Germinal center (tissue), 1 donor: ENCODE results near the gene AIG1.

Source experiments
- DNase-seq: peaks from one replicate; pipeline ENCODE4 v3.0.0; 2012; ENCODE audit warnings: mixed read lengths, low spot score

The AIG1 gene

DNA sequence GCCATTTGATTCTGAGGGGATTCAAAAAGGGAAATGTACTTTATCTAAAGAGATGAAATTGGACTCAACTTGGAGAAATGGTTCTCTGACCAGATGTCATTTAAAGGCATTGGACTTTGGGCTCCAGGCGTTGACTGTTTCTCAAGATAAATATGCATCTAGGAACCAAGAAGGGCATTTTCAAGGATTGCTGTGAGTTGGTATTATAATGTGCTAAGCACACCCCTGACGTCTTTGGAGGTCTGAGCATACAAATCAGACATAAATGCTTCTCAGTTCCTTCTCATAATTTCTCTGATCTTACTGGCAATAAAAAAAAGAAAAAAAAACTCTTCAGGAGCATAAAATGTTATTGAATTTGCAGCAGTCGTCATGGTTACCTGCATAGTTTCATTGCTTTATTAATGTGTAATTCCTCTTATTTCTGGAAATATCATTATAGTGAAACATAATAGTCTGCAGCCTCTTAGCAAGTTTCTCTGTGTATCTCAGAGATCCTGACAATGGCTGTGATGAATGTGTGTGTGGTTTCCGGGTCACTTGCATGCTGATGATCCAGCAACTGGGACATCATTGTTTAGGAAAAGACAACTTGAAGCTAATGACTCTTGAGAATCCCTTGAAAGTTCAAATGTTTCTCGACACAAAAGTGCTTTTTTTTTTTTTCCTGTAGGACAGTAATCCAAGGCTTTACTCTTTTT, 136.0 kb downstream of the AIG1 start:
- DNase-seq = no peak

- DNase-seq = no peak
Observed at GRCh38 chr6:143197377-143197776, 136.7 kb downstream of the AIG1 start.

- no peak for DNase-seq
Observed at GRCh38 chr6:143198312-143198711, 137.6 kb downstream of the AIG1 start.

DNA sequence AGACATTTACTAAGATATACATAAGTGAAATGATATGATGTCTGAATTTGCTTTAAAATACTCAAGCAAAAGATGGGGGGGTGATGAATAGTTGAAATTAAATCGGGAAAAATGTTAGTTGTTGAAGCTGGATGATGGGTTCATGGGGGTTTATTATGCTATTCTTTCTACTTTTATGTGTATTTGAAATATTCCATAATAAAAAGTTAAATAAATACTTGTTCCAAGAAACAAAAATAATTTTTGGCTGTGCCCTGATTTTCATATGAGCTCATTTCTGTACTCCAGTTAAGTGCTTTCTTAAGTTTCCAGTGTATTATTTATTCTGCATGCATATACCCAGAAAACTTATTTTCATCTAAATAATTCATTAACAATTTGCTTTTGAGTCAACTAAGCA, 138.6 kb downstream of the AIG1 start:
- no peak for DNase-seq

DNA sequence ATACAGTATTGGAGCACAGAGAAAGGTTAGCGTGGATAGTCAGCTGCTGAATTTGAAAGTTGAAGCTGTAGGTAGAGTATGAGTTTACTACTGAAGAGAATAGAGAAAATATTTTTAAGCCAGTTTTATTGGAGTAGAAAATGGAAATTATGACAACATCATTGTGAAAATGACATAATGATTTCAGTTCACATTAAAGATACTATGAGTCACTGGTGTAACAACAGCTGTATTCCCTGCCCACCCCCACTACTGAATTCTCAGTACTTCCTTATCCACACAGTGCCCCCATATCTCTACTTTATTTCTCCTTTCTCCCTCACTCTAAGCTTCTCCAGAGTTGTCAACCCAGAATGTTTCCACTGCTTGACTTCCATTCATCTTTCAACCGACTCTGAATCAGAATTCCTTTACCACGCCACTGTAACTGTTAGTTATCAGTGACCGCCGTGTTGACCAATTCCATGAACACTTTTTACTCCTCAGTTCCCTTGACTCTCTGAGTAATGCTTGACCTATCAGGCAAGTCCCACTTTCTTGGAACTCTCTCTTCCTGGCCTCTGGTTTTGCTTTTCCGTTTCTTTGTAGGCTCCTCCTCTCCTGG, 139.6 kb downstream of the AIG1 start:
- DNase-seq = no peak

DNA sequence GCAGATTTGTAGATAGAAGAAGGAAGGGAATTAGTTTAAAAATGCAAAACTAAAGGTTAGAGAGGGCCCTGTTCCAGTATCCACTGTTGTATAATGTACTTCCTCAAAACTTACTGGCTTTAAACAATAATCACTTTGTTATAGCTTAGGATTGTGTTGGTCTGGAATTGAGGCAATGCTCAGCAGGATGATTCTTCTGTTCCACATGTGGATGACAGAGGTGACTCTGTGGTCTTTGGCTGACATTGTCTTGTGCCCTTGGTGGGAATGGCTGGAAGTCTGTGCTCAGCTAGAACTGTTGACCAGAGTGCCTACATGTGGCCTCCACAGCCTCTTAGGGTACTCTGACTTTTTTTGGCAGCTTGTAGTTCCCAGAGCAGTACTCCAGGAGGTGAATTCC, 143.4 kb downstream of the AIG1 start:
- DNase-seq = no peak

- no peak for DNase-seq
Observed at GRCh38 chr6:143205131-143205535, 144.4 kb downstream of the AIG1 start.

DNA sequence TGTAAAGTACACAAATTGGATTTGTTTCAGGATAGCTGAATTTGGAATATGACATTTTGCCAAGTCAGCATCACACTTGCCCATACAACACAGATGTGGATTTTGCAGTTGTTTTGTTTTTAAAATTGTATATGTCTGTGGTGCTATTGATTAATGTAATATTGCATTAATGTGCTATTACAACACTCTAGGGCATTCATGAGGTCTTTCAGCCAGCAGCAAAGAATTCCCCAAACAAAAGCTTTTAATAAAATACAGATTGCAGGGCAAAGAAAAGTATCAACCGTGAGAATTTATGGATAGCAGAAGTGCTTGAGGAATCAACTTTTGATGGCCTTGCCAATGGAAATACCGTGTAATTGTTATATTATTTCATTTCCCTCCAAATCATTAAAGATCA, 144.9 kb downstream of the AIG1 start:
- DNase-seq = no peak

GRCh38 chr6:143205991-143206390, 145.3 kb downstream of the AIG1 start:
- DNase-seq = no peak

DNA sequence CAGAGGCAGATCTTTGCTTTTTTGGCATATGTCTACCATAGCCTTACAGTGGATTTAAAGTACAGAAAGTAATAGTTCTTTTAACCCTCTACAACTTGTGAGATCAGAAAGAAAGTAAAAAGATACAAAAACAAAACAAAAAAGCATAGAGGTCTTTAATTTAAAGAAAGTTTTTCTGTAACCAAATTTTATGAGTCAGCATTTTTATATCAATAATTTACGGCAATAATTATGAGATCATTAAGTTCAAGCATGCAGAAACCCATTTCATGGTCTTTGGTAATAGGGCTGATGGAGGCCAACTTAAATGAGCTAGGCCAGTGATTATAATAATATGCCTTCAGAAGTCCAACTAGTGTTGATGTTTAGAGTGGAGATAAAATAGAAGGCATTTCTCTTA, 145.9 kb downstream of the AIG1 start:
- no peak for DNase-seq

GRCh38 chr6:143210420-143210819, 149.7 kb downstream of the AIG1 start:
- DNase-seq = no peak

DNA sequence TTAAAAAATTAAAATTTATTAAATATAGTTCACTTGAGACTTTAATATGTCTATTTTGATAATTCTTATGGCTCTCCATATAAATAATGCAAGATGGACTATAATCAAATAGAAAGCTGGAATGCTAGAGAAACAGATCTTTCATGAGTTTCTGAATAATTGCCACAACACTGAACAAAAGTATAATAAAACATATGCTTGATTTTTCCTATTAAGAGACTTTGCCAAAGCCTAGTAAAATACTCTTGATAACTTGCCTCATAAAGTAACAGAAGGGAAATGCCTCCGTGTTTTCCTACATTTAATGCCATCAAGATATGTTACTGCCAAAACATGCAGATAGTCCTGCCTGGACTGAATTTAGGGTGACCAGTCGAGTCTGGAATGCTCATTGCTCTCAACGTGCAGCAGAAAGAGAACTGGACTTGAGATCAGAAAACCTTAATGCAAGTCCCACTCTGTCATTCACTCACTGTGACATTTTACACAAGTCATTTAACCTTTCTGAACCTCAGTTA, 153.2 kb downstream of the AIG1 start:
- no peak for DNase-seq

- no peak for DNase-seq
Observed at GRCh38 chr6:143215363-143215762, 154.7 kb downstream of the AIG1 start.

- no peak for DNase-seq
Observed at GRCh38 chr6:143215771-143216170, 155.1 kb downstream of the AIG1 start.

- no peak for DNase-seq
Observed at GRCh38 chr6:143218233-143218632, 157.5 kb downstream of the AIG1 start.

DNA sequence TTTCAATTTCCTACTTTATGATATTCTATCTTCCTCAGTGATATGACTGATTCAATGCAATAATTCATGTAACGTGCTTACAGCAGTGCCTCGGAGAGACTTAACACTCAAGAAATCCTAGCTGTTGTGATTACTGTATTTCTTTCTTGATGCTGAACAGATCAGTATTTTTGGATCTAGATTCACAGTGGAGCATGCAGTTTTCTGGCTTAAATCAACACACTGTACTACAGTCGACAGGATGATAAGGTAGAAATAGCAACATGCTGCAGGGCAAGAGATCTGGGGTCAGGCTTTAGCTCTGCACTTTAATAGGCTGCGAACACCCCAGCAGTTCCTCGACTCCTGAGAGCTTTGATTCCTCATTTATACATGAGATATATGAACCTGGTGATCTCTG, 161.0 kb downstream of the AIG1 start:
- DNase-seq = no peak

GRCh38 chr6:143222310-143222709, 161.6 kb downstream of the AIG1 start:
- DNase-seq = no peak

- no peak for DNase-seq
Observed at GRCh38 chr6:143222801-143223231, 162.1 kb downstream of the AIG1 start.

GRCh38 chr6:143223895-143224294, 163.2 kb downstream of the AIG1 start:
- no peak for DNase-seq

DNA sequence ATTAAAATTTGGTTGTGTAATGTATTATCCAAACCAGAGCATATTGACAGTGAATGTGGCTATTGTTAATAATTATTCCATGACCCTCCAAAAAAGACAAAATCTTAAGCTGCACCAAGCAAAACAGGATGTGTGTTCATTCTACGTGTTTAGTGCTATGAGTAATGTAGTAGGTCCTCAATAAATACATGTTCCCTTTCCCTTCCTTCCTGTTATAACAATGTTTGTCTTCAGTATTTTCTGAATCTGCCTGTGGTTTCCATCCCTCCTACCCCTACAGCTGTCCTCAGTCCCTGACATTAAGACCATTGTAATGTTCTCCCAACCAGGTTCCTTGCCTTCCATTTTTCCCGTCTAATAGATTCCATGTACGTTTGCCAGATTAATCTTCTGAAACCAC, 163.8 kb downstream of the AIG1 start:
- no peak for DNase-seq

DNA sequence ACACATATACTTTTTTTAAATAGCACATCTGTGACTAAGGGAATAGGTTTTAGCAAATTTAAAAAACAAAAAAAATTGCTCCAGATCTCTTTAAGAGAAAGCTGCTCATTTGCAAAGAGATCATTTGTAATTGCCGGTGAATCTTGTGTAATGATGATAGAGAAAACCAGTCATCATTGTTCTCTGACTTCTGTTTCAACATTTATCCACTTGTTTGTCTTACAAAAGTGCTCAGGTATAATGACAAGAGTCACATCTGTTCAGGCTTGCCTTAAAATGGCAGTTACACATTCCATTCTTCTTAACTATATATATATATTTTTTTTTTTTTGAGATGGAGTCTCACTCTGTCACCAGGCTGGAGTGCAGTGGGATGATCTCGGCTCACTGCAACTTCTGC, 165.2 kb downstream of the AIG1 start:
- no peak for DNase-seq

DNA sequence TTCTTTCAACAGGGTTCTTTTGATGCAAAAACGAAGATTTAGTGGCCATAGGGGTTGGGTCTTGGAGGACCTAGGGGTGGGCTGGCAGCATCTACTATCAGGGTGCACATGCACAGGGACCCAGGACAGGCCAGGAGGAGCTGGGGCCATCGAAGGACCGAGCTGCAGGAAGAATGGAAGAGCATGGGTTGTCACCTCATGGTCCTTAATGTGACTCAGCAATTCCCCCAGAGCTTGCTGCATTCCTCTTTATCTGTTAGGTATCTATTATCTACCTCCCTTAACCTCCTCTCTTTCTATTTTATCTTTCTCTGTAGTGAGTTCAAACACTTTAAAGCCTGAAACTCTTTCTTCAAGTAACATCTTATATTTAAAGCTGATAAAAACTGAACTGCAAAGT, 167.0 kb downstream of the AIG1 start:
- no peak for DNase-seq

DNA sequence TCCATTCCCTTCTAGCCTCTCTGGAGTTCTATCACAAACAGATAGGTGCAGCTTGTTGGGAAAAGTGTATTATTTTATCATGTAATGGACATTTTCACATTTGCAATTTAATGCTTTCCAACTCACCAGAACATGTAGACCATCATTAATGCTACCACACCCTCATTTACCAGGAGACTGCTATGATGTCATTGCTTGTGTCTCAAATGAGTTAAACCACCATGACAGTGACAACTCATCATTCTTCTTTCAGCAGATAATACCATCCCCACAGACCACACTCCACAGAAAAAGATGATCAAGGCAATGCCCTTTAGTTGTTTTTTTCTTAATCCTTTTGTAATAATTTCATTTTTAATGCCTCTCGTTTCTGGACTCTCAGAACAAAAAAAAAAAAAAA, 168.7 kb downstream of the AIG1 start:
- no peak for DNase-seq

- DNase-seq = peak; percentile 14
Observed at GRCh38 chr6:143232849-143233248, 172.2 kb downstream of the AIG1 start.
